Panc1 (cell line): ENCODE measurements around the gene SYTL4. TPM values are rescaled to one million over a fixed set of nuclear protein-coding genes. Genes with fewer than 3 reads are reported as not detected.

Experiments used
- ATAC-seq: fragments of 200-7000 bp; cut with Tn5 transposase; 2 replicates; pipeline ENCODE4 v1.9.1; 2020; ENCODE audit warnings: mild to moderate bottlenecking, moderate library complexity
- BruUV-seq: library from RNA; stranded (reverse); fragments of 400-500 nt; replicated peaks from 2 replicates; lab custom pipeline; 2021; lab: Mats Ljungman, UMichigan
- CTCF ChIA-PET: fragments of 300-600 bp; sonication (Branson Sonifier 250); formaldehyde crosslinking; loops from one replicate; lab custom pipeline; 2022; ENCODE audit warnings: antibody characterized with exemption; lab: Charles Lee
- POLR2A ChIA-PET: fragments of 300-600 bp; sonication (Branson Sonifier 250); formaldehyde crosslinking; loops from one replicate; lab custom pipeline; 2022; ENCODE audit warnings: antibody characterized with exemption; lab: Charles Lee
- DNase-seq: peaks from one replicate; pipeline ENCODE4 v3.0.0-alpha.2; 2010; ENCODE audit warnings: low read depth, low spot score
- H3K27ac ChIP-seq: 2 replicates; pipeline ENCODE4 v1.5.1; 2011; ENCODE audit warnings: mild to moderate bottlenecking, low read length, inconsistent platforms
- H3K27me3 ChIP-seq: fragments of 200-500 bp; sonication (Bioruptor generic); 2 replicates; pipeline ENCODE4 v1.6.0; 2014; ENCODE audit warnings: low read length, inconsistent platforms; ENCODE audit not compliant: control insufficient read depth, insufficient read depth
- H3K36me3 ChIP-seq: fragments of 200-500 bp; sonication (Bioruptor generic); 2 replicates; pipeline ENCODE4 v1.5.1; 2014; ENCODE audit warnings: inconsistent platforms, mild to moderate bottlenecking, low read length, moderate library complexity; ENCODE audit not compliant: control insufficient read depth, insufficient read depth
- H3K4me1 ChIP-seq: 2 replicates; pipeline ENCODE4 v1.5.1; 2011; ENCODE audit warnings: inconsistent platforms, mild to moderate bottlenecking, low read length, moderate library complexity; ENCODE audit not compliant: control insufficient read depth, insufficient read depth
- H3K4me3 ChIP-seq, 2 experiments: 2 replicates each; pipeline ENCODE4 v1.5.1; 2011 to 2012; ENCODE audit warnings: low read depth in 2 of 2, low read length in 2 of 2, mild to moderate bottlenecking in 2 of 2, inconsistent platforms in 1 of 2, moderate library complexity in 1 of 2
- H3K9me3 ChIP-seq: fragments of 200-500 bp; sonication (Bioruptor generic); 2 replicates; pipeline ENCODE4 v1.5.1; 2014; ENCODE audit warnings: low read depth, mild to moderate bottlenecking, inconsistent platforms, low read length, moderate library complexity; ENCODE audit not compliant: control insufficient read depth, insufficient read depth
- POLR2AphosphoS5 ChIP-seq: IDR thresholded peaks from 2 replicates; pipeline ENCODE4 v1.6.1; 2012; ENCODE audit warnings: mild to moderate bottlenecking, low read depth, low read length, moderate library complexity
- SIN3A ChIP-seq: IDR thresholded peaks from 2 replicates; pipeline ENCODE4 v1.6.1; 2012; ENCODE audit warnings: low read depth, mild to moderate bottlenecking, low read length, moderate library complexity, borderline replicate concordance; ENCODE audit not compliant: insufficient read depth
- TCF7L2 ChIP-seq: IDR thresholded peaks from 2 replicates; pipeline ENCODE4 v1.6.1; 2011; ENCODE audit warnings: mild to moderate bottlenecking, low read depth, low read length, inconsistent platforms
- in situ Hi-C: cut with HindIII; loops from 2 replicates; pipeline ENCODE4 v1.10.0; 2016; ENCODE audit warnings: low sequenced_read_pairs, low pct_unique_long_range_greater_than_20kb
- intact Hi-C: fragments of 100-400 bp; cut with micrococcal nuclease; formaldehyde crosslinking; loops from one replicate; pipeline ENCODE4 v1.10.0; 2022; ENCODE audit not compliant: unreplicated experiment
- total RNA-seq: library from RNA; stranded (reverse); gene quantifications from one replicate; pipeline ENCODE4 v1.2.1, GENCODE V29; 2021; ENCODE audit not compliant: unreplicated experiment
- TF ChIP-seq, protein P1 (sequence below): fragments of 450-650 bp; IDR thresholded peaks from 2 replicates; pipeline ENCODE4 v1.5.1; 2017; ENCODE audit warnings: mild to moderate bottlenecking
- TF ChIP-seq, protein P2 (sequence below), 2 experiments: IDR thresholded peaks; 2 replicates each; pipeline ENCODE4 v1.6.1; 2011 to 2012; ENCODE audit warnings: low read depth in 2 of 2, control low read depth in 1 of 2, low read length in 1 of 2, mild to moderate bottlenecking in 1 of 2, moderate library complexity in 1 of 2; ENCODE audit not compliant: insufficient read depth in 1 of 2

The SYTL4 gene
- total RNA-seq, 1 experiment from 2014 or later, result 0.15 TPM

DNA sequence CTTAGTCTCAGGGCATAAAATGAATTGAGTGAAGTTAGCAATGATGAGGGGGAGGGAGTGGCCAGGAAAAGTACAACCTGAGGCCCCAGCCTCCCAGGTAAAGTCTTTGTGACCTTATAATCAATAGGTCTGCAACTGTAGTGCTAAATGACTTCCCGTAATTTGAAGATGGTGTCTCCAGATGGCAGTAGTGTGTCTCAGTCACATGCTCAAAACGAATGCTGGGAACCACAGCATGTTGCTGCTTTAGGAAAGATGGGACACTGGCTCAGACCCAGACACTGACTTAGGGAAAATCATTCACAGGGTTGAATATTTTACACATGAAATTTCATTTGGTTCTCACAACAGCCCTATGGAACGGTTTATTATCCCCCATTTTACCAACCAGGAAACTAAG, 77.7 kb downstream of the SYTL4 start:
- H3K9me3 ChIP-seq, result no peaks in the 10 kb centered on the region
- H3K36me3 ChIP-seq, result no peaks in the 10 kb centered on the region
- ChIA-PET CTCF (no interaction called here), POLR2A (no interaction called here)
- no peaks in the 10 kb centered on the region for H3K27me3 ChIP-seq
- in situ Hi-C loops (no loop called here), intact Hi-C loops (no loop called here)
- BruUV-seq, result no TSS peak
- H3K4me1 ChIP-seq, result no peaks in the 10 kb centered on the region
- DNase-seq, result no peak
- H3K4me3 ChIP-seq, result no peak overlapping the region
- 0 out of 2 replicates have a peak, but pooled peaks have one; percentile 69 for ATAC-seq
- H3K27ac ChIP-seq, result no peak overlapping the region
- TF ChIP-seq, protein P1, sequence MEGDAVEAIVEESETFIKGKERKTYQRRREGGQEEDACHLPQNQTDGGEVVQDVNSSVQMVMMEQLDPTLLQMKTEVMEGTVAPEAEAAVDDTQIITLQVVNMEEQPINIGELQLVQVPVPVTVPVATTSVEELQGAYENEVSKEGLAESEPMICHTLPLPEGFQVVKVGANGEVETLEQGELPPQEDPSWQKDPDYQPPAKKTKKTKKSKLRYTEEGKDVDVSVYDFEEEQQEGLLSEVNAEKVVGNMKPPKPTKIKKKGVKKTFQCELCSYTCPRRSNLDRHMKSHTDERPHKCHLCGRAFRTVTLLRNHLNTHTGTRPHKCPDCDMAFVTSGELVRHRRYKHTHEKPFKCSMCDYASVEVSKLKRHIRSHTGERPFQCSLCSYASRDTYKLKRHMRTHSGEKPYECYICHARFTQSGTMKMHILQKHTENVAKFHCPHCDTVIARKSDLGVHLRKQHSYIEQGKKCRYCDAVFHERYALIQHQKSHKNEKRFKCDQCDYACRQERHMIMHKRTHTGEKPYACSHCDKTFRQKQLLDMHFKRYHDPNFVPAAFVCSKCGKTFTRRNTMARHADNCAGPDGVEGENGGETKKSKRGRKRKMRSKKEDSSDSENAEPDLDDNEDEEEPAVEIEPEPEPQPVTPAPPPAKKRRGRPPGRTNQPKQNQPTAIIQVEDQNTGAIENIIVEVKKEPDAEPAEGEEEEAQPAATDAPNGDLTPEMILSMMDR, result peak; percentile 53
- TF ChIP-seq, protein P2, sequence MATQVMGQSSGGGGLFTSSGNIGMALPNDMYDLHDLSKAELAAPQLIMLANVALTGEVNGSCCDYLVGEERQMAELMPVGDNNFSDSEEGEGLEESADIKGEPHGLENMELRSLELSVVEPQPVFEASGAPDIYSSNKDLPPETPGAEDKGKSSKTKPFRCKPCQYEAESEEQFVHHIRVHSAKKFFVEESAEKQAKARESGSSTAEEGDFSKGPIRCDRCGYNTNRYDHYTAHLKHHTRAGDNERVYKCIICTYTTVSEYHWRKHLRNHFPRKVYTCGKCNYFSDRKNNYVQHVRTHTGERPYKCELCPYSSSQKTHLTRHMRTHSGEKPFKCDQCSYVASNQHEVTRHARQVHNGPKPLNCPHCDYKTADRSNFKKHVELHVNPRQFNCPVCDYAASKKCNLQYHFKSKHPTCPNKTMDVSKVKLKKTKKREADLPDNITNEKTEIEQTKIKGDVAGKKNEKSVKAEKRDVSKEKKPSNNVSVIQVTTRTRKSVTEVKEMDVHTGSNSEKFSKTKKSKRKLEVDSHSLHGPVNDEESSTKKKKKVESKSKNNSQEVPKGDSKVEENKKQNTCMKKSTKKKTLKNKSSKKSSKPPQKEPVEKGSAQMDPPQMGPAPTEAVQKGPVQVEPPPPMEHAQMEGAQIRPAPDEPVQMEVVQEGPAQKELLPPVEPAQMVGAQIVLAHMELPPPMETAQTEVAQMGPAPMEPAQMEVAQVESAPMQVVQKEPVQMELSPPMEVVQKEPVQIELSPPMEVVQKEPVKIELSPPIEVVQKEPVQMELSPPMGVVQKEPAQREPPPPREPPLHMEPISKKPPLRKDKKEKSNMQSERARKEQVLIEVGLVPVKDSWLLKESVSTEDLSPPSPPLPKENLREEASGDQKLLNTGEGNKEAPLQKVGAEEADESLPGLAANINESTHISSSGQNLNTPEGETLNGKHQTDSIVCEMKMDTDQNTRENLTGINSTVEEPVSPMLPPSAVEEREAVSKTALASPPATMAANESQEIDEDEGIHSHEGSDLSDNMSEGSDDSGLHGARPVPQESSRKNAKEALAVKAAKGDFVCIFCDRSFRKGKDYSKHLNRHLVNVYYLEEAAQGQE (IDR thresholded peaks at IDR 0.05; ENCODE audit: insufficient read depth in 1 of 2, low read depth in 2 of 2, low read length in 1 of 2), result no peak

DNA sequence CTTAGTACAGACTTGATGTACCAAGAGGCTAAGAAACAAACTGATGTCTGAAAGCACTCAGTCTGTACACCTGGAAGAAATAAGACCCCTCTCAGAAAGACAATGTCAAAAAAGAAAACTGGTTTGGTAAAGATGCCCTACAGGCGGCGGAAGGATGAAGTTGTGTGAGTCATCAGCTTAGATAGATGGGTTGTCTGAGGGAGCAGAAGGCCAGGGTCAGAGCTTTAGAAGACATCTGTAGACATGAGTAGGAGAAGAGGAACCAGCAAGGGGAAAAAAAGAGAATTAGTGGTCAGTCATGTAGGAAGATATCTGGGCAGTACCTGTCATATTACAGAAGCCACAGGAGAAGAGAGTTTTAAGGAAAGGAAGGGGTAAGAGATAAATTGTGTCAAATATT, 79.7 kb downstream of the SYTL4 start:
- TF ChIP-seq POLR2AphosphoS5, result no peak
- no peak for TF ChIP-seq SIN3A
- TF ChIP-seq, protein P1, result no peak
- ATAC-seq (no peak), DNase-seq (no peak)
- in situ Hi-C loops, result no loop called here
- no TSS peak for BruUV-seq
- H3K27me3 ChIP-seq, result no peaks in the 10 kb centered on the region
- no peak overlapping the region for H3K27ac ChIP-seq
- H3K36me3 ChIP-seq, result no peaks in the 10 kb centered on the region
- CTCF ChIA-PET, result no interaction called here
- H3K4me3 ChIP-seq, result no peak overlapping the region
- no peaks in the 10 kb centered on the region for H3K9me3 ChIP-seq
- intact Hi-C loops, result no loop called here
- no peaks in the 10 kb centered on the region for H3K4me1 ChIP-seq
- POLR2A ChIA-PET, result no interaction called here

- Histone ChIP-seq H3K36me3 (no peaks in the 10 kb centered on the region), H3K27ac (no peak overlapping the region), H3K9me3 (no peaks in the 10 kb centered on the region), H3K4me3 (no peak overlapping the region), H3K4me1 (no peaks in the 10 kb centered on the region), H3K27me3 (no peaks in the 10 kb centered on the region)
- no TSS peak for BruUV-seq
- DNase-seq, result no peak
- intact Hi-C loops, result no loop called here
- ChIA-PET POLR2A (no interaction called here), CTCF (no interaction called here)
- ATAC-seq, result no peak
- in situ Hi-C loops, result no loop called here
- TF ChIP-seq TCF7L2 (no peak), SIN3A (no peak)
- TF ChIP-seq, protein P1, result no peak
Measured at GRCh38 chrX:100650841-100651240, 81.1 kb downstream of the SYTL4 start.
